GM23338 (cell line): ENCODE results near the gene MSL3B.

Source experiments
- ATAC-seq: fragments of 200-7000 bp; cut with Tn5 transposase; 3 replicates; pipeline ENCODE4 v1.9.1; 2020
- DNase-seq: peaks from one replicate; pipeline ENCODE4 v3.0.0-alpha.2; 2015; ENCODE audit warnings: low spot score
- H2AFZ ChIP-seq: fragments of 200-600 bp; sonication (generic); 2 replicates; pipeline ENCODE4 v1.8.0; 2016; ENCODE audit warnings: antibody characterized with exemption, mild to moderate bottlenecking, moderate library complexity
- H3F3A ChIP-seq: fragments of 200-600 bp; sonication (generic); replicated peaks from 2 replicates; pipeline ENCODE4 v1.8.0; 2017; ENCODE audit warnings: antibody characterized with exemption, mixed run types, low read depth
- H3K27ac ChIP-seq: fragments of 200-600 bp; sonication (generic); 2 replicates; pipeline ENCODE4 v1.6.1; 2016; ENCODE audit warnings: low read depth
- H3K27me3 ChIP-seq: fragments of 200-600 bp; sonication (generic); 2 replicates; pipeline ENCODE4 v1.8.0; 2016; ENCODE audit warnings: mild to moderate bottlenecking, mixed run types, moderate library complexity; ENCODE audit not compliant: insufficient read depth
- H3K36me3 ChIP-seq: fragments of 200-600 bp; sonication (generic); 2 replicates; pipeline ENCODE4 v1.8.0; 2016; ENCODE audit warnings: mild to moderate bottlenecking; ENCODE audit not compliant: insufficient read depth
- H3K4me1 ChIP-seq: fragments of 200-600 bp; sonication (generic); 2 replicates; pipeline ENCODE4 v1.8.0; 2016; ENCODE audit warnings: mild to moderate bottlenecking, moderate library complexity; ENCODE audit not compliant: insufficient read depth
- H3K4me2 ChIP-seq: fragments of 200-600 bp; sonication (generic); 2 replicates; pipeline ENCODE4 v1.7.1; 2017; ENCODE audit warnings: mixed run types
- H3K4me3 ChIP-seq: fragments of 200-600 bp; sonication (generic); 2 replicates; pipeline ENCODE4 v1.6.1; 2016; ENCODE audit warnings: mixed run types
- H3K79me2 ChIP-seq: fragments of 200-600 bp; sonication (generic); replicated peaks from 2 replicates; pipeline ENCODE4 v1.8.0; 2017; ENCODE audit warnings: mild to moderate bottlenecking; ENCODE audit not compliant: insufficient read depth
- H3K9me2 ChIP-seq: fragments of 200-600 bp; sonication (generic); 2 replicates; pipeline ENCODE4 v1.8.0; 2017; ENCODE audit not compliant: insufficient read depth
- H4K20me1 ChIP-seq: fragments of 200-600 bp; sonication (generic); replicated peaks from 2 replicates; pipeline ENCODE4 v1.8.0; 2017; ENCODE audit warnings: mild to moderate bottlenecking; ENCODE audit not compliant: insufficient read depth
- H3K27ac Mint-ChIP-seq: 2 replicates; pipeline ENCODE4 v1.8.0; 2020; ENCODE audit warnings: inconsistent platforms, mild to moderate bottlenecking, moderate library complexity, mixed read lengths
- H3K27me3 Mint-ChIP-seq: 3 replicates; pipeline ENCODE4 v1.8.0; 2022; ENCODE audit warnings: low read depth, mild to moderate bottlenecking, moderate library complexity, mixed read lengths, inconsistent platforms; ENCODE audit not compliant: insufficient read depth, poor library complexity
- H3K36me3 Mint-ChIP-seq: 3 replicates; pipeline ENCODE4 v1.8.0; 2021; ENCODE audit warnings: low read depth, mild to moderate bottlenecking, inconsistent platforms, moderate library complexity, mixed read lengths
- H3K4me1 Mint-ChIP-seq: 3 replicates; pipeline ENCODE4 v1.8.0; 2020; ENCODE audit warnings: mild to moderate bottlenecking, inconsistent platforms, mixed read lengths
- H3K4me3 Mint-ChIP-seq: 3 replicates; pipeline ENCODE4 v1.8.0; 2021; ENCODE audit warnings: moderate library complexity, mild to moderate bottlenecking, inconsistent platforms, mixed read lengths
- H3K9me3 Mint-ChIP-seq: 3 replicates; pipeline ENCODE4 v1.8.0; 2020; ENCODE audit warnings: moderate library complexity, mild to moderate bottlenecking, inconsistent platforms, mixed read lengths
- CREB1 ChIP-seq: fragments of 250-450 bp; sonication (Bioruptor Pico); IDR thresholded peaks from 2 replicates; pipeline ENCODE4 v1.5.0; 2020; ENCODE audit warnings: low read depth, mild to moderate bottlenecking, moderate library complexity
- EZH2 ChIP-seq: fragments of 200-600 bp; sonication (generic); IDR thresholded peaks from one replicate; pipeline ENCODE4 v1.8.0; 2017; ENCODE audit warnings: antibody characterized with exemption, mild to moderate bottlenecking, low read depth; ENCODE audit not compliant: unreplicated experiment
- EZH2phosphoT487 ChIP-seq: fragments of 200-600 bp; sonication (generic); IDR thresholded peaks from one replicate; pipeline ENCODE4 v1.8.1; 2018; ENCODE audit warnings: antibody characterized with exemption; ENCODE audit not compliant: unreplicated experiment
- JUNB ChIP-seq: IDR thresholded peaks from one replicate; pipeline ENCODE4 v1.6.1; 2016; ENCODE audit warnings: antibody characterized with exemption; ENCODE audit not compliant: unreplicated experiment
- NANOG ChIP-seq: IDR thresholded peaks from 2 replicates; pipeline ENCODE4 v1.6.1; 2016; ENCODE audit warnings: antibody characterized with exemption, borderline replicate concordance
- POLR2AphosphoS5 ChIP-seq: IDR thresholded peaks from 2 replicates; pipeline ENCODE4 v1.6.1; 2016; ENCODE audit warnings: antibody characterized with exemption, low read depth
- STAT1 ChIP-seq: IDR thresholded peaks from one replicate; pipeline ENCODE4 v1.6.1; 2016; ENCODE audit warnings: antibody characterized with exemption; ENCODE audit not compliant: unreplicated experiment
- ZNF114 ChIP-seq: fragments of 250-450 bp; sonication (Bioruptor Pico); IDR thresholded peaks from 2 replicates; pipeline ENCODE4 v1.5.0; 2020; ENCODE audit warnings: mild to moderate bottlenecking, moderate library complexity
- ZNF331 ChIP-seq: fragments of 250-450 bp; sonication (Bioruptor Pico); IDR thresholded peaks from 2 replicates; pipeline ENCODE4 v1.5.0; 2020; ENCODE audit warnings: low read depth, mild to moderate bottlenecking, moderate library complexity
- TF ChIP-seq, protein P1 (sequence below), 2 experiments: fragments of 200-600 bp in 1 of 2; sonication (generic) in 1 of 2; conservative IDR thresholded peaks; 2 replicates each; pipeline versions ENCODE4 v1.5.1 to v1.6.1; 2016 to 2017; ENCODE audit warnings: antibody characterized with exemption in 2 of 2, low read depth in 2 of 2, mild to moderate bottlenecking in 2 of 2, moderate library complexity in 1 of 2
- TF ChIP-seq, protein P2 (sequence below): IDR thresholded peaks from 2 replicates; pipeline ENCODE4 v1.6.1; 2016; ENCODE audit warnings: antibody characterized with exemption
- TF ChIP-seq, protein P3 (sequence below): IDR thresholded peaks from one replicate; pipeline ENCODE4 v1.6.1; 2018; ENCODE audit warnings: antibody characterized with exemption; ENCODE audit not compliant: unreplicated experiment
- TF ChIP-seq, protein P4 (sequence below): fragments of 250-450 bp; sonication (Bioruptor Pico); IDR thresholded peaks from 2 replicates; pipeline ENCODE4 v1.5.0; 2020; ENCODE audit warnings: mild to moderate bottlenecking, moderate library complexity

The MSL3B gene

DNA sequence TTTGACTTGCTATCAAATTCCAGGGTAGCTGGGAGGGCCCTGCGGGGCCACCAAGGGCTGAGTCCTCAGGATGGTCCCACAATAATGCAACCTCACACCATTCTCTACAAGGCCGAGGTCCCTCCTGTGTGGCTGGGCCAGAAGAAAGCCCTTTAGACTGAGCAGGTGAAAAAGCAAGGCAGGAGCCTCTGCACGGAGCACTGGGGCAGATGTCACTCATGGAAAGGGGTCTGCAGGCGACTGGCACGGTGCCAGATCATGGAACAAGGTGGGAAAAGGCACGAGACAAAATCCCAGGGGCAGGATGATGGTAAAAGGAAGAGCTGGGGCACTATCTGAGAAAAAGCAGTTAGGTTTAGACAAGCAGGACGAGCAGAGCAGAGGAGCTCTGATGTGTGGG, 29.9 kb downstream of the MSL3B start:
- no peak for ATAC-seq
- TF ChIP-seq, protein P1, sequence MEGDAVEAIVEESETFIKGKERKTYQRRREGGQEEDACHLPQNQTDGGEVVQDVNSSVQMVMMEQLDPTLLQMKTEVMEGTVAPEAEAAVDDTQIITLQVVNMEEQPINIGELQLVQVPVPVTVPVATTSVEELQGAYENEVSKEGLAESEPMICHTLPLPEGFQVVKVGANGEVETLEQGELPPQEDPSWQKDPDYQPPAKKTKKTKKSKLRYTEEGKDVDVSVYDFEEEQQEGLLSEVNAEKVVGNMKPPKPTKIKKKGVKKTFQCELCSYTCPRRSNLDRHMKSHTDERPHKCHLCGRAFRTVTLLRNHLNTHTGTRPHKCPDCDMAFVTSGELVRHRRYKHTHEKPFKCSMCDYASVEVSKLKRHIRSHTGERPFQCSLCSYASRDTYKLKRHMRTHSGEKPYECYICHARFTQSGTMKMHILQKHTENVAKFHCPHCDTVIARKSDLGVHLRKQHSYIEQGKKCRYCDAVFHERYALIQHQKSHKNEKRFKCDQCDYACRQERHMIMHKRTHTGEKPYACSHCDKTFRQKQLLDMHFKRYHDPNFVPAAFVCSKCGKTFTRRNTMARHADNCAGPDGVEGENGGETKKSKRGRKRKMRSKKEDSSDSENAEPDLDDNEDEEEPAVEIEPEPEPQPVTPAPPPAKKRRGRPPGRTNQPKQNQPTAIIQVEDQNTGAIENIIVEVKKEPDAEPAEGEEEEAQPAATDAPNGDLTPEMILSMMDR (conservative IDR thresholded peaks at IDR 0.05; ENCODE audit: low read depth in 2 of 2), result no peak
- TF ChIP-seq JUNB, result no peak
- no peak for TF ChIP-seq POLR2AphosphoS5
- TF ChIP-seq, protein P2, sequence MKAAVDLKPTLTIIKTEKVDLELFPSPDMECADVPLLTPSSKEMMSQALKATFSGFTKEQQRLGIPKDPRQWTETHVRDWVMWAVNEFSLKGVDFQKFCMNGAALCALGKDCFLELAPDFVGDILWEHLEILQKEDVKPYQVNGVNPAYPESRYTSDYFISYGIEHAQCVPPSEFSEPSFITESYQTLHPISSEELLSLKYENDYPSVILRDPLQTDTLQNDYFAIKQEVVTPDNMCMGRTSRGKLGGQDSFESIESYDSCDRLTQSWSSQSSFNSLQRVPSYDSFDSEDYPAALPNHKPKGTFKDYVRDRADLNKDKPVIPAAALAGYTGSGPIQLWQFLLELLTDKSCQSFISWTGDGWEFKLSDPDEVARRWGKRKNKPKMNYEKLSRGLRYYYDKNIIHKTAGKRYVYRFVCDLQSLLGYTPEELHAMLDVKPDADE, result no peak
- no peak for TF ChIP-seq EZH2phosphoT487
- TF ChIP-seq ZNF331 (CRISPR knock-in tag), result no peak
- TF ChIP-seq ZNF114 (CRISPR knock-in tag), result no peak
- no peak for TF ChIP-seq NANOG
- TF ChIP-seq, protein P3, sequence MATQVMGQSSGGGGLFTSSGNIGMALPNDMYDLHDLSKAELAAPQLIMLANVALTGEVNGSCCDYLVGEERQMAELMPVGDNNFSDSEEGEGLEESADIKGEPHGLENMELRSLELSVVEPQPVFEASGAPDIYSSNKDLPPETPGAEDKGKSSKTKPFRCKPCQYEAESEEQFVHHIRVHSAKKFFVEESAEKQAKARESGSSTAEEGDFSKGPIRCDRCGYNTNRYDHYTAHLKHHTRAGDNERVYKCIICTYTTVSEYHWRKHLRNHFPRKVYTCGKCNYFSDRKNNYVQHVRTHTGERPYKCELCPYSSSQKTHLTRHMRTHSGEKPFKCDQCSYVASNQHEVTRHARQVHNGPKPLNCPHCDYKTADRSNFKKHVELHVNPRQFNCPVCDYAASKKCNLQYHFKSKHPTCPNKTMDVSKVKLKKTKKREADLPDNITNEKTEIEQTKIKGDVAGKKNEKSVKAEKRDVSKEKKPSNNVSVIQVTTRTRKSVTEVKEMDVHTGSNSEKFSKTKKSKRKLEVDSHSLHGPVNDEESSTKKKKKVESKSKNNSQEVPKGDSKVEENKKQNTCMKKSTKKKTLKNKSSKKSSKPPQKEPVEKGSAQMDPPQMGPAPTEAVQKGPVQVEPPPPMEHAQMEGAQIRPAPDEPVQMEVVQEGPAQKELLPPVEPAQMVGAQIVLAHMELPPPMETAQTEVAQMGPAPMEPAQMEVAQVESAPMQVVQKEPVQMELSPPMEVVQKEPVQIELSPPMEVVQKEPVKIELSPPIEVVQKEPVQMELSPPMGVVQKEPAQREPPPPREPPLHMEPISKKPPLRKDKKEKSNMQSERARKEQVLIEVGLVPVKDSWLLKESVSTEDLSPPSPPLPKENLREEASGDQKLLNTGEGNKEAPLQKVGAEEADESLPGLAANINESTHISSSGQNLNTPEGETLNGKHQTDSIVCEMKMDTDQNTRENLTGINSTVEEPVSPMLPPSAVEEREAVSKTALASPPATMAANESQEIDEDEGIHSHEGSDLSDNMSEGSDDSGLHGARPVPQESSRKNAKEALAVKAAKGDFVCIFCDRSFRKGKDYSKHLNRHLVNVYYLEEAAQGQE, result no peak
- TF ChIP-seq EZH2, result no peak
- TF ChIP-seq STAT1, result no peak
- TF ChIP-seq, protein P4, sequence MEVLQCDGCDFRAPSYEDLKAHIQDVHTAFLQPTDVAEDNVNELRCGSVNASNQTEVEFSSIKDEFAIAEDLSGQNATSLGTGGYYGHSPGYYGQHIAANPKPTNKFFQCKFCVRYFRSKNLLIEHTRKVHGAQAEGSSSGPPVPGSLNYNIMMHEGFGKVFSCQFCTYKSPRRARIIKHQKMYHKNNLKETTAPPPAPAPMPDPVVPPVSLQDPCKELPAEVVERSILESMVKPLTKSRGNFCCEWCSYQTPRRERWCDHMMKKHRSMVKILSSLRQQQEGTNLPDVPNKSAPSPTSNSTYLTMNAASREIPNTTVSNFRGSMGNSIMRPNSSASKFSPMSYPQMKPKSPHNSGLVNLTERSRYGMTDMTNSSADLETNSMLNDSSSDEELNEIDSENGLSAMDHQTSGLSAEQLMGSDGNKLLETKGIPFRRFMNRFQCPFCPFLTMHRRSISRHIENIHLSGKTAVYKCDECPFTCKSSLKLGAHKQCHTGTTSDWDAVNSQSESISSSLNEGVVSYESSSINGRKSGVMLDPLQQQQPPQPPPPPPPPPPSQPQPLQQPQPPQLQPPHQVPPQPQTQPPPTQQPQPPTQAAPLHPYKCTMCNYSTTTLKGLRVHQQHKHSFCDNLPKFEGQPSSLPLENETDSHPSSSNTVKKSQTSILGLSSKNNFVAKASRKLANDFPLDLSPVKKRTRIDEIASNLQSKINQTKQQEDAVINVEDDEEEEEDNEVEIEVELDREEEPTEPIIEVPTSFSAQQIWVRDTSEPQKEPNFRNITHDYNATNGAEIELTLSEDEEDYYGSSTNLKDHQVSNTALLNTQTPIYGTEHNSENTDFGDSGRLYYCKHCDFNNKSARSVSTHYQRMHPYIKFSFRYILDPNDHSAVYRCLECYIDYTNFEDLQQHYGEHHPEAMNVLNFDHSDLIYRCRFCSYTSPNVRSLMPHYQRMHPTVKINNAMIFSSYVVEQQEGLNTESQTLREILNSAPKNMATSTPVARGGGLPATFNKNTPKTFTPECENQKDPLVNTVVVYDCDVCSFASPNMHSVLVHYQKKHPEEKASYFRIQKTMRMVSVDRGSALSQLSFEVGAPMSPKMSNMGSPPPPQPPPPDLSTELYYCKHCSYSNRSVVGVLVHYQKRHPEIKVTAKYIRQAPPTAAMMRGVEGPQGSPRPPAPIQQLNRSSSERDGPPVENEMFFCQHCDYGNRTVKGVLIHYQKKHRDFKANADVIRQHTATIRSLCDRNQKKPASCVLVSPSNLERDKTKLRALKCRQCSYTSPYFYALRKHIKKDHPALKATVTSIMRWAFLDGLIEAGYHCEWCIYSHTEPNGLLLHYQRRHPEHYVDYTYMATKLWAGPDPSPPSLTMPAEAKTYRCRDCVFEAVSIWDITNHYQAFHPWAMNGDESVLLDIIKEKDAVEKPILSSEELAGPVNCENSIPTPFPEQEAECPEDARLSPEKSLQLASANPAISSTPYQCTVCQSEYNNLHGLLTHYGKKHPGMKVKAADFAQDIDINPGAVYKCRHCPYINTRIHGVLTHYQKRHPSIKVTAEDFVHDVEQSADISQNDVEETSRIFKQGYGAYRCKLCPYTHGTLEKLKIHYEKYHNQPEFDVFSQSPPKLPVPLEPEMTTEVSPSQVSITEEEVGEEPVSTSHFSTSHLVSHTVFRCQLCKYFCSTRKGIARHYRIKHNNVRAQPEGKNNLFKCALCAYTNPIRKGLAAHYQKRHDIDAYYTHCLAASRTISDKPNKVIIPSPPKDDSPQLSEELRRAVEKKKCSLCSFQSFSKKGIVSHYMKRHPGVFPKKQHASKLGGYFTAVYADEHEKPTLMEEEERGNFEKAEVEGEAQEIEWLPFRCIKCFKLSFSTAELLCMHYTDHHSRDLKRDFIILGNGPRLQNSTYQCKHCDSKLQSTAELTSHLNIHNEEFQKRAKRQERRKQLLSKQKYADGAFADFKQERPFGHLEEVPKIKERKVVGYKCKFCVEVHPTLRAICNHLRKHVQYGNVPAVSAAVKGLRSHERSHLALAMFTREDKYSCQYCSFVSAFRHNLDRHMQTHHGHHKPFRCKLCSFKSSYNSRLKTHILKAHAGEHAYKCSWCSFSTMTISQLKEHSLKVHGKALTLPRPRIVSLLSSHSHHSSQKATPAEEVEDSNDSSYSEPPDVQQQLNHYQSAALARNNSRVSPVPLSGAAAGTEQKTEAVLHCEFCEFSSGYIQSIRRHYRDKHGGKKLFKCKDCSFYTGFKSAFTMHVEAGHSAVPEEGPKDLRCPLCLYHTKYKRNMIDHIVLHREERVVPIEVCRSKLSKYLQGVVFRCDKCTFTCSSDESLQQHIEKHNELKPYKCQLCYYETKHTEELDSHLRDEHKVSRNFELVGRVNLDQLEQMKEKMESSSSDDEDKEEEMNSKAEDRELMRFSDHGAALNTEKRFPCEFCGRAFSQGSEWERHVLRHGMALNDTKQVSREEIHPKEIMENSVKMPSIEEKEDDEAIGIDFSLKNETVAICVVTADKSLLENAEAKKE (CRISPR knock-in tag), result no peak
- TF ChIP-seq CREB1 (CRISPR knock-in tag), result no peak

More for the DNA sequence above, 29.9 kb downstream of the MSL3B start:
- Mint-ChIP-seq H3K27me3 (peaks cover 8% of the 10 kb centered on the region), H3K36me3 (peaks cover 93% of the 10 kb centered on the region), H3K4me1 (peaks cover 17% of the 10 kb centered on the region), H3K9me3 (no peaks in the 10 kb centered on the region), H3K27ac (no peak overlapping the region; the same call in 1 of the 2 replicates), H3K4me3 (no peak overlapping the region)
- H3K79me2 ChIP-seq, result peaks cover 73% of the 10 kb centered on the region
- peaks cover 7% of the 10 kb centered on the region; the same call in 1 of the 2 replicates for H3F3A ChIP-seq
- no peak overlapping the region for H3K4me2 ChIP-seq
- no peaks in the 10 kb centered on the region for H3K4me1 ChIP-seq
- no peaks in the 10 kb centered on the region for H3K9me2 ChIP-seq
- H3K27me3 ChIP-seq, result no peaks in the 10 kb centered on the region
- H4K20me1 ChIP-seq, result peaks cover 60% of the 10 kb centered on the region
- H3K27ac ChIP-seq, result no peak overlapping the region
- H3K4me3 ChIP-seq, result no peak overlapping the region
- no peak overlapping the region for H2AFZ ChIP-seq
- peaks cover 71% of the 10 kb centered on the region for H3K36me3 ChIP-seq
- no peak for DNase-seq
